Nucleus accumbens (tissue), 56 donors: Measurements from ENCODE around the gene SP100.

ENCODE experiments used
- DNase-seq, 56 donors: peaks; one replicate each; lab custom pipeline; 2025; lab: John Stamatoyannopoulos, UW

The SP100 gene

DNA sequence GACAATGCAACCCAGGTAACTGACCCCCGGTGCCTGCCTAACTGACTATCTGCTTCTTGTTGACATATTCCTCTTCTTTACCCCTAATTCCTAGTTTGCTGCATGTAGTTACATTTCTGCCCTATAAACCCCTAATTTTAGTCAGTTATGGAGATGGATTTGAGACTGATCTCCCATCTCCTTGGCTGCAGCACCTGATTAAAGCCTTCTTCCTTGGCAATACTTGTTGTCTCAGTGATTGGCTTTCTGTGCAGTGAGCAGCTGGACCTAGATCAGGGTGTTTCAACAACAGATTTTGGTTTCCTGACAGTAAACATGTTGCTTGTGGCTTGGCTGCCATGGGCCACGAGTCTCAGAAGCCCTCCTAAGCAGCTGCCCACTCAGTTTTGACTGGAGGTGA, 105.4 kb downstream of the SP100 start:
- no peak for DNase-seq

DNA sequence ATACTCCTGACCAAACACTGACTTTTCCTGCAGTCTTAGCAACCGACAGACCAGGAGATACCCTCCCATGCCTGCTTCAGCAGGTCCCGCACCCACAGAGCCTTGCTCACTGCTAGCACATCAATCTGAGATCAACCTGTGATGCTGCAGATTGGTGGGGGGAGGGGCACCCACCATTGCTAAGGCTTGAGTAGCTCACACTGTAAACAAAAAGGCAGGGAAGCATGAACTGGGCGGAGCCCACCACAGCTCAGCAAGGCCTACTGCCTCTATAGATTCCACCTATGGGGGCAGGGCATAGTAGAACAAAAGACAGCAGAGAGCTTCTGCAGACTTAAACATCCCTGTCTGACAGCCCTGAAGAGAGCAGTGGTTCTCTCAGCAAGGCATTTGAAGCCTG, 109.7 kb downstream of the SP100 start:
- no peak for DNase-seq

DNA sequence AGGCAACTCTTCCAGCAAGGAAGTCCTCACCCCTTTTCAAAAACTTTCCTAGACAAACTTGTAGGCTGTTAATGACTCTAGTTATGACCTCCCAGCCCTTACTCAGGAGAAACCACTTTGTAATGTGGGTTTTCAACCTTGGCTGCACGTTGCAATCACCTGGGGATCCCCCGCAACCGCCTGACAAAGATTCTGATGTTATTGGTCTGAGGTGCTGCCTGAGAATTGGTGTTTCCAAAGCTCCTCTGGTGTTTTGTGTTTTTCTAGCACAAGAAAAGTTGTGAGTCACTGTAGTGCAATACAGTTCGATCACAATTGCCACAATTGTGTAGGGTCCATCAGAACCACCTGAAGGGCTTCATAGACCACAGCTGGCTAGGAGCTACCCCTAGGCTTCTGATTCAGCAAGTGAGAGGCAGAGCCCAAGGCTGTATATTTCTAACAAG, 121.6 kb downstream of the SP100 start:
- DNase-seq, result no peak

DNA sequence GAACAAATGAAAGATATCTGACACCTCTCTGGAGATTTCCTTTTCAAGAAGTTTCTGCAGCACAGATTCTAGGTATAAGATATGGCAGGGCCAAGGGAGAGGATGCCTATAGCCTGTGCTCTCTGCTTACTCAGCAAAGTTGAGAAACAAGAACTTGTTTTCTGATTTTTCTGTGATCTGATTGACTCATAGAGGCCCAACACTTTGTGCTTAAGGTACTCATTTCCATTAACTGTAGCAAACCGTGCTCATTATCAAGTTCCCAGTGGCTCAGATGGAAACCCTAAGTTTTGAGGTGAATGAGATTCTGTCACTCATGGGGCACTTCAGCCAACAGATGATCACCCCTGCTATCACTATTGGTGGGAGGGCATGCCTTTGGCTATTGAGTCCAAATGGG, 124.3 kb downstream of the SP100 start:
- no peak for DNase-seq

DNA sequence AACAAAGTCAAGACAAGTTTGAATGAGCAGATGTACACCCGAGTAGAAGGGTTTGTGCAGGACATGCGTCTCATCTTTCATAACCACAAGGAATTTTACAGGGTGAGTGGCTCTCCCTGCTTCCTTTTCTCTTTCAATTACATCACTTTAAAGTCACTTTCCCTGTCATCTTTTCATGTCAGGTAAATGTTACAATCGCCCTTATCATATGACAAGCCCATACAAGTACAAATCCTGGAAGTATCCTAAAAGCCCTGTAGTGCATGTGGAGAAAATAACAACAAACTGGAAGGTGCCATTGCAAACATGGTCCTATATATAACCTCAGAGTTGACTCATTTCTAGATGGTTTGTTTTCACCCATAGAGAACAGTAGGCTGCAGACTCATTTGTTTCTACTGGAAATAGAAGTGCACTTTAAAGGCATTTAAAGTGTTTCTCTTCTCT, 126.0 kb downstream of the SP100 start:
- no peak for DNase-seq

DNA sequence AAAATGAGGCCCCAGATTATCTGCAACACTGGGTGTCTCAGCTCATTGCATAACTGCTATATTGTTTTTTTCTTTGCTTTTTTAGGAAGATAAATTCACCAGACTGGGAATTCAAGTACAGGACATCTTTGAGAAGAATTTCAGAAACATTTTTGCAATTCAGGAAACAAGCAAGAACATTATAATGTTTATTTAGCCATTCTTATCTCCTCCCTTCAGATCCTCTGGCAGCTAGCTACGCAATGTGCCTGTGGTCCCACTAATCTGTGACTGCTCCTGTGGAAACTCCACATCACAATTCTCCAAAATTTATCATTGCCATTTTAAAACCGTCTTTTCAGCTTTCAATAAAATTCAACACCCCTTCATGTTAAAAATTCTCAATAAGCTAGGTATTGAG, 126.8 kb downstream of the SP100 start:
- no peak for DNase-seq

DNA sequence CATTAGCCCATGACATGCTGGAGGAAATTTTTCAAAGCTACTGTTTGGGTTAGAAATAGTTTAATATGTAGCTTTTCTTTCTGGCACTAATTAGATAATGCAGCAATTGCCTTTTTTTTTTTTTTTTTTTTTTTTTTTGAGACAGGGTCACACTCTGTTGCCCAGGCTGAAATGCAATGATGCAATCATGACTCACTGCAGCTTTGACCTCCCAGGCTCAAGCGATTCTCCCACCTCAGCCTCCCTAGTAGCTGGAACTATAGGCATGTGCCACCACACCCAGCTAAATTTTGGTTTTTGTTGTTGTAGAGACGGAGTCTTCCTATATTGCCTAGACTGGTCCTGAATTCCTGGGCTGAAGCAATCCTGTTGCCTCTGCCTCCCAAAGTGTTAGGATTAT, 136.2 kb downstream of the SP100 start:
- no peak for DNase-seq

DNA sequence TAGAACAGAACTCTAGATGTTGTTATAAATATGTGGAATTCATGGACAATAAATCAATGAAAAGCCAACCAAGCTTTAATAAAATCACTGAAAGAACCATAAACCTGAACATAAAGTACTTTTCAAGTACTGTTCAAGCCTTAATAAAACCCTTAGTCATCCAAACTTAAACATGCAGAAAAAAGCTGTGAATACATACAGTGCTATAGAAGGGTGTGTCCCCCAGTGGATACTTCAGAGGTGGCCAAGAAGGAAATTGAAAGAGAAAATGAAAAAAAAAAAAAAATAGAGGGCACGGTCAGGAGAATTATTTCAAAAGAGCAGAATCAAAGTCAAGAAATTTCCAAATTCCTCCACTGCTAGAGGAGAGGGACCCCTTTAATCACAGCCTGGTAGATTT, 141.1 kb downstream of the SP100 start:
- DNase-seq, result no peak

DNA sequence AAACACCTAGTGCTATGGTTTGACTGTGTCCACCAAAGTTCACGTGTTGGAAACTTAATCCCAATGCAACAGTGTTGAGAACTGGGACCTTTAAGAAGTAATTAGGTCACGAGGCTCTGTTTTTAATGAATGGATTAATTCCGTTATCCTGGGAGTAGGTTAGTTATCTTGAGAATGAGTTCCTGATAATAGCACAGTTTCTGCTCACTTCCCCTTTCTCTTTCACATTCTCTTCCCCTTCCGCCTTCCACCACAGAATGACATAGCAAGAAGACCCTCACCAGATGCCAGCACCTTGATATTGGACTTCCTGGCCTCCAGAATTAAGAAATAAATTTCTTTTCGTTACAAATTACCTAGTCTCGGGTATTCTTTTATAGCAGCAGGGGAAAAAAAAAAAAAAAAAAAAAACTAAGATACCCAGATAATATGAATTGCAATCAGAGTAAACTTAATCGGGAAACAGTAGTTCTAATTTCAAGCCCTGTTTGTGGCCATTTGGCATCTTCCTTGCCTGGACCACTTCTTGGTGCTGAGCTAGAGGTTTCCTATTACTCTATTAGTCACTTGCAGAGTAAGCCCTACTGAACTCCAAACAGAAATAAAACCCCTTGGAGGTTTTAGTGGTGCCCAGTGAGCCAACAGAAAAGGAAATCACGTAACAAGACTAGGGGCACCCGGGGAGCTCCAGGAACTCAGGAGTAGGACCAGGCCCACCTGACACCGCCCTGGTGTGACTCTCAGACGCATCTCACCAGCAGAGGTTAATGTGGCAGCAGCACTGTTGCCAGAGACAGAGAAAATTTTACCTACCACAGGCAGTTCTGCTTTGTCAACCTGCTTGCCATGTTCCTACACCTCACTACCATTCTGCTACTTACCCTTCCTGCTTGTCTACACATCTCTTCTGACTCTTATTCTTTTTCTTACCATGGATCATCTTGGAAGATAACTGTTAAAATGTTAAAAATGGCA, 149.1 kb downstream of the SP100 start:
- no peak for DNase-seq

DNA sequence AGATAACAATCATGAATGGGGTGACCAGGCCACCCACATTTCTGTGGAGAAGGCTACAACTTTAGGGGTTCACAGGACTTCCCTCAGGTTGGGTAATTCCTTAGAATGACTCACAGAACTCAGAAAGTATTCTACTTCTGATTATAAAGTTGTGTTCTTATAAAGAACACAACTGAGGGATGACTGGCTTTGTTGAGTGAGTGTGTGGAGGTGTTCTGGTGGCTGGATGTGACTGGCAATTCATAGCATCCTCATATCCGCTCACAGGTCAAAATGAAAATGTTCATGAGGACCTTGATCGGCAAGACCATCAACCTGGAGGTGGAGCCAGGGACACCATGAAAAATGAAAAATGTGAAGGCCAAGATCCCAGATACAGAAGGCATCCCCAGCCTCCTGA, 153.3 kb downstream of the SP100 start:
- no peak for DNase-seq

DNA sequence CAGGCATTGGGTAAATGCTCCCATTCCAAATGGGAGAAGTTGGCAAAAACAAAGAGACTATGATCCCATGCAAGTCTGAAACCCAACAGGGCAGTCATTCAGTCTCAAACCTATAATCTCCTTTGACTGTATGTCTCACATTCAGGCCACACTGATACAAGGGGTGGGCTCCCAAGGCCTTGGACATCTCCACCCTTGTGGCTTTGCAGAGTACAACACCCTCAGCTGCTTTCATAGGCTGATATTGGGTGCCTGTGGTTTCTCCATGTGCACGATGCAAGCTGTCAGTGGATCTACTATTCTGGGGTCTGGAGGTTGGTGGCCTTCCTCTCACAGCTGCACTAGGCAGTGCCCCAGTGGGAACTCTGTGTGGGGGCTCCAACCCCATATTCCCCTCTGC, 155.0 kb downstream of the SP100 start:
- no peak for DNase-seq

DNA sequence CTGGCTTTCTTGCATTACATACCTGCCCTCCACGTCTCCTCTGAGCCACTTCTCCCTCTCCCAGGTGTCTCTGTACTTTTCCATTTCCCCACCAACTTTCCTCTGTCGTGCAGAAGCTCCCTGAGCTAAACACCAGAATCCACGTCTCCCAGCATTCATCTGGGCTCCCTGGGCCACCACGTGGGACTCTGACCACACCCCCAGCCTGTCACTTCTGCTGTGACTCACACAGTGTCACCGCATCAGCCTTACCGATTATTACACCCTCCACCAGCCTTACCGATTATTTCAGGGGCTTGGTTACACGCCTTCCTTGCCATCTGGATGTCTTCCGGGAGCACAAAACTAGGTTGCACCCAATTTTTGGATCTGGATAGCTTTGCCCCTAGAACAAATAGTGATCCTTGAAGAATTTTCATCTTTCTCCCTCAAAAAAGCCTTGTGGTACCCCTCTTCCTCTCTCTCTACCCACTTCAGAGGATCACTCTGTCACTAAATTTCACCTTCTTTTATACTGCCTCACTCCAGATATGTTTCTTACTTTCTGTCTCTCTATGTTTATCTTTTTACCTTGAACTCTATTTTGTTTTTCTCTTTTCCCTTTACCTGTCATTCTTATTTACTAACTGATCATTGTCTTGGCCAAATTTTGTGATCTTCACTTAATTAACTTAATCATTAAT, 159.8 kb downstream of the SP100 start:
- no peak for DNase-seq

DNA sequence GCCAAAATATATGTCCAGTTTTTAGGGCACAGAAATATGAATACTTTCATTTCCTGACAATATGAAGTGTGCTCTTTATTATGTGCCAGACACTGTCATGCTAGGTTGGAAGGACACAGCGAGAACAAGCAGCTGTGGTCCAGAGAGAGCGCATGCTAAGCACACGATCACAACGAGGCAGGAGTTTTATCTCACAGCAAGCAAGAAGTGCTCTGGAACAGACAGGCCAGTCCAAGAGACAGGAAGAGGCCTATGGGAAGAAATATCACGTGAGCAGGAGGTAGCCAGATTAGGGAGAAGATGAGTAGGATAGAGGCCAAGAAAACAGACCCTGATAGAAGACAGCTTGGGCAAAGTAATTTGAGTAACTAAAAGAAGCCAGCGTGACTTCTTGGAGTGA, 161.1 kb downstream of the SP100 start:
- no peak for DNase-seq

DNA sequence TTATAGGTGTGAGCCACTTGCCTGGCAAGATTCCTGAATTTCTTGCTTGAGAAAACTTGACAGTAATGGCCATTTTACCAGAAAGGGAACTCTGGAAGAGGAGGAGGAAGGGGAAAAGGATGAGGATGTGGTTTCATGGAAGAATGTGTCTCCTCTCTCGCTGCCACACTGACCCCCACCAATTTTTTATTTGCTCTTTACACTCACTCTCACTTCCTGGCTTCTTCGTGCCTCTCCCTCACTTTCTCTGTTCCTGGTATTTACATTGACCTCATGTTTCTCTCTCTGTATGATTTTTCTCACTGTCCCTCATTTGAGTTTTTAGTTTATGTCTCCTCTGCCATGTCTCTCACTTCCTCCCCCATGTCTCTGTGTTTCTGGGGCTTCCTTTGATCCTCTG, 162.1 kb downstream of the SP100 start:
- no peak for DNase-seq

DNA sequence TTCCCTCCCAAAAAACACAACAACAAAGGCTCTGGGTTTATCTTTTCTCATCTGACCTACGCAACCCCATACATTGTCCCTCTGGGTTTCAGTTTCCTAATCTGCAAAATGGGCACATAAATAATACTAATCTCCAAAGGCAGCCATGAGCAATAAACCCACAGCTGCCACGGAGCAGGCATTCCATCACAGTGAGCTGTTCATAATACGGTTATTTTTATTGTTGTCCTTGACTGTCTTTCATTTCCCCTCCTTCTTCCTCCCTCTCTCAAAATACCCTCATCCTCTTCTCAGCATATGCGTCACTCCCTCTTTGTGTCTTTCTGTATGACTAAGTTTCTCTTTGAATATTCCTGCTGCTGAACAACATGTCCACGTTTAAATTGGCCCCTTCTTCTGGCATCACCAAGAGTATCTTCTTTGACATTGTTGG, 166.9 kb downstream of the SP100 start:
- no peak for DNase-seq

DNA sequence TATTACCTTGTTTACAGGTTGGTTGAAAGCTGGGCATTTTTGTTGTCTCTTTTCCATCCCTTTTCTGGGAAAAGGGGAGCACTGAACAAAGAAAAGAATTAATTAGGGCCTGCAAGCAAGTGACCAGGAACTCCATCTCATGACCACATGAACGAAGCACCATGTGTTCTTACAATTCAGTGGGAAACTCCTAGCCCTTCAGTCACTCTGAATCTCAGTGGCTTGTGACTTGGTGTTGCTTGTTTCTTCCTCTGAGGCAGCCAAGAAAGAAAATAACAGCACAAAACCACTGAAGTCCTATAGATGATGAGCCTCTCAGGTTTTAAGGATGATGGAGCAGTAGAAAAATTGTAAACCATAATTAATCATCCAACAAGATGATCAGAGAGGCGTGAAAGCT, 167.6 kb downstream of the SP100 start:
- DNase-seq, result no peak

DNA sequence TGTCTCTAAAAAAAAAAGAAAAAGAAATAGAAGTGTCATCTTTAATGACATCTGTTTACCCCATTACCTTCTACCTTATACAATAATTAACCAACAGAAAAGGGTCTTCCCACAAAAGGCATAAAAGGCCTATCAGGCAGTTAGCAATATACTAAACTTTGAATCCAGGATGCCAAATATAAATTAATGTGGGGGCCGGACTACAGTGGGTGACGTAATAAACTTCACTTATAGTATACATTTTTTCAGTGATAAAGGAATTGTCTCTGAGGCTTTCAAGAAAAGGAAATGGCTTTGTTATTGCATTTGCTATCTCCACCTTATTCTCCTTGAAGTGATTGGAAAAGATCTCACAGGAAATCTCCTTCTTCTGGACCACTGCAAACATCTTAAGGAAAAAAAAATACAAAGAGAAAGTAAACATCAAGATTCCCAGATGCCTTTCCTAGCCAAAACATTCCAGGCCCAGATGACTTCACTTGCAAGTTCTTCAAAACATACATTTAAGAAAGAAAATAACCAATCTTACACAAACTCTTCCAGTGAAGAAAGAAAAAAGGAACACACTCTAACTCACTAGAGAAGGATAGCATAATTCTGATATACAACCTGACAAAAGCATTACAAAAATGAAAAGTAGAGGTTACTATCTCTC, 170.5 kb downstream of the SP100 start:
- DNase-seq, result no peak

DNA sequence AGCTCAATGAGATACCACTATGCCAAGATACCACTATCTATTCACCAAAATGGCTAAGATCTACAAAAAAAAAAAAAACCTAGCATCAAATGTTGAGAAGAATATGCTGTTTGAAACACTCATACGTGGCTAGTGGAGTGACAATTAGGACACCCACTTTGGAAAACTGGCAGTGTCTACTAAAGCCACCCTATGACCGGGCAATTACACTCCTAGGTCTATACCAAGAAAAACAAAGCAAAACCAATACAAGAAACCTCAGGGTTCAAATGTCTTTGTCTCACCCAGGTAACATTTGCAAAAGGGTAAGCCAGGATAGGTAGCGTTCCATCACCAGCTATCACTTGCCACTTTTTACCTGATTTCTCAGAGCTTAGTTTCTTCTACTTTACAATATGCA, 173.0 kb downstream of the SP100 start:
- DNase-seq, result no peak

DNA sequence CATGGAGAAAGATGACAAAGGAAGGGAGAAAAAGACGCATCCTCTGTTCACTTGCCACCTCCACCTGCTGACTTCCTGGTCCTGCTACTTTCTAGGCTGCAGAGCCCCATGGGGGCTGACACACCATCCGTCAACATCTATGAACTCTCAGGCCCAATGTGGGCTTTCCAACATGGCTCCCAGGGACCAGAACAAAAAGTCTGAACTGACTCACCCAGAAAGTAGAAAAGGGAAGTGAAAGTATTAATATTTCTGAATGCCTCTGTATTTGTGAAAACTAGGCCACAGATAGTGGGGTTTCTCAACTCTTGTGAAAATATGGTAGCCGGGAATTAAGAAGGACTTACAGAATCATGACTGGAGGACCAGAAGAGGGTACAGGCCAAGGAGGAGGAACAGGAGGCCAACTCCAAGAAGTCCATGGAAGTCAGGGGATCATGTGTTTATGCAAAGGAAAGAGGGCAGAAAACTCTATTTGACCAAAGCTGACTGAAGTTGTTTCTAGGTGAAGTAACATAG, 173.6 kb downstream of the SP100 start:
- no peak for DNase-seq

DNA sequence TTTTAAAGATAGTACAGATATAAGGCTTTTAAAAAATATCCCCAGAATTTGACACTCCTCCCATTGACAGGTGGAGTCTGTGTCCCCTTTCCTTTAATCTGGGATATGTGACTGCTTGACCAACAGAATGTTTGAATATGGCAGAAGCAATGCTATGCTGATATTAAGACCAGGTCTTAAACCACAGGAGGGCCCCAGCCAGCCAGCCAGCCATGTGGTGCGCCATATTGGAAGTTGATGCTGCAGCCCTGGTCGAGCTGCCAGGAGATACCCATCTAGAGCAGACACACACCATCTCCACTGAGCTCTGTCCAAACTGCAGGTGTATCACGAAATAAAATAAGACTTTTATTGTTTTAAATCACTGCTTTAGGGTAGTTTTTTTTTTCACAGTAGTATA, 174.3 kb downstream of the SP100 start:
- DNase-seq, result no peak

DNA sequence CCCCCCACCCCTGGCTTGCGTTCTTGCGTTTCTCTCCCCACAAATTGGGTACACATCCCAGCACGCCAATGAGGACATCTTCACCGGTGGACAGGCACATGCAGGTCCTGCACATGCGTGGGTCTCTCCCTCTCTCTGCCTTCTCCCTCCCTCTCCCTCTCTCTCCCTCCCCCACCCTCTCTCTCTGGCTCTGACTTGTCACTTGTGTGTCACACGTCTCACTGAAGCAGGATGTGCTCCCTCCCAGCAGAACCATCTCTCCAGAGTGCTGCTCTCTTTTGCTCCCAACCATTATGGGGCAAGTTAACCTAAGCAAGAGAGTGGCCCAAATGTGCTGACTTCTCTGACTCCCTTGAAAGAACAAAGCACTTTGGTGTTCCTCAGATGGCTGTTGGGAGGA, 175.8 kb downstream of the SP100 start:
- DNase-seq, result no peak
